Hepatocyte (in vitro differentiated cells): ENCODE measurements around the gene ACOX3. TPM values are rescaled to one million over a fixed set of nuclear protein-coding genes. Genes with fewer than 3 reads are reported as not detected.

ENCODE experiments used
- DNase-seq: peaks from one replicate; pipeline ENCODE4 v3.0.0-alpha.2; 2016; ENCODE audit warnings: low spot score
- H2AFZ ChIP-seq: fragments of 200-600 bp; sonication (generic); 2 replicates; pipeline ENCODE4 v1.6.0; 2016; ENCODE audit warnings: antibody characterized with exemption, mild to moderate bottlenecking
- H3K27ac ChIP-seq: fragments of 200-600 bp; sonication (generic); 2 replicates; pipeline ENCODE4 v1.5.1; 2016; ENCODE audit warnings: mild to moderate bottlenecking
- H3K27me3 ChIP-seq: fragments of 200-600 bp; sonication (generic); 2 replicates; pipeline ENCODE4 v1.6.1; 2016
- H3K36me3 ChIP-seq: fragments of 200-600 bp; sonication (generic); replicated peaks from 2 replicates; pipeline ENCODE4 v1.5.1; 2016; ENCODE audit warnings: low read depth; ENCODE audit not compliant: insufficient read depth
- H3K4me1 ChIP-seq: fragments of 200-600 bp; sonication (generic); 2 replicates; pipeline ENCODE4 v1.5.1; 2016; ENCODE audit warnings: mild to moderate bottlenecking, moderate library complexity; ENCODE audit not compliant: insufficient read depth
- H3K4me2 ChIP-seq: fragments of 200-600 bp; sonication (generic); 2 replicates; pipeline ENCODE4 v1.6.0; 2016
- H3K4me3 ChIP-seq: fragments of 200-600 bp; sonication (generic); 2 replicates; pipeline ENCODE4 v1.5.1; 2016; ENCODE audit warnings: mild to moderate bottlenecking
- H3K79me2 ChIP-seq: fragments of 200-600 bp; sonication (generic); 2 replicates; pipeline ENCODE4 v1.6.0; 2017; ENCODE audit warnings: mild to moderate bottlenecking
- H3K9me2 ChIP-seq: fragments of 200-600 bp; sonication (generic); replicated peaks from 2 replicates; pipeline ENCODE4 v1.6.0; 2017; ENCODE audit warnings: mild to moderate bottlenecking; ENCODE audit not compliant: insufficient read depth
- H3K9me3 ChIP-seq: fragments of 200-600 bp; sonication (generic); 2 replicates; pipeline ENCODE4 v1.5.1; 2016; ENCODE audit warnings: low read depth, mild to moderate bottlenecking
- H4K20me1 ChIP-seq: fragments of 200-600 bp; sonication (generic); 2 replicates; pipeline ENCODE4 v1.6.0; 2016; ENCODE audit warnings: mild to moderate bottlenecking; ENCODE audit not compliant: insufficient read depth, poor library complexity, severe bottlenecking
- CTCF ChIP-seq: fragments of 200-600 bp; sonication (generic); IDR thresholded peaks from 2 replicates; pipeline ENCODE4 v1.5.1; 2016; ENCODE audit warnings: antibody characterized with exemption, mild to moderate bottlenecking; ENCODE audit not compliant: poor library complexity
- EZH2 ChIP-seq: fragments of 200-600 bp; sonication (generic); IDR thresholded peaks from 2 replicates; pipeline ENCODE4 v1.6.1; 2016; ENCODE audit warnings: antibody characterized with exemption, mild to moderate bottlenecking, borderline replicate concordance
- EZH2phosphoT487 ChIP-seq: fragments of 200-600 bp; sonication (generic); IDR thresholded peaks from one replicate; pipeline ENCODE4 v1.6.1; 2018; ENCODE audit warnings: antibody characterized with exemption, mild to moderate bottlenecking, low read depth, moderate library complexity; ENCODE audit not compliant: unreplicated experiment, severe bottlenecking
- WGBS: methylation state at CpG from one replicate; pipeline ENCODE4 v1.1.6; 2016; ENCODE audit warnings: low lambda C conversion rate; ENCODE audit errors: missing lambda C conversion rate; 5-methylcytosine and 5-hydroxymethylcytosine counted together
- polyA plus RNA-seq: library from polyadenylated mRNA; unstranded; fragments of >200 nt; fragmentation: Nextera tagmentation; extraction: Ambion mirVana; gene quantifications from 2 replicates; pipeline ENCODE4 v1.2.1, GENCODE V29; 2016
- total RNA-seq: library from RNA; depleted of rRNA; stranded (reverse); fragments of >200 nt; gene quantifications from 2 replicates; pipeline ENCODE4 v1.2.3, GENCODE V29; 2014

Gene ACOX3
- total and polyA plus RNA-seq, 2 experiments from 2014 or later = 17.6 to 22.5 TPM

DNA sequence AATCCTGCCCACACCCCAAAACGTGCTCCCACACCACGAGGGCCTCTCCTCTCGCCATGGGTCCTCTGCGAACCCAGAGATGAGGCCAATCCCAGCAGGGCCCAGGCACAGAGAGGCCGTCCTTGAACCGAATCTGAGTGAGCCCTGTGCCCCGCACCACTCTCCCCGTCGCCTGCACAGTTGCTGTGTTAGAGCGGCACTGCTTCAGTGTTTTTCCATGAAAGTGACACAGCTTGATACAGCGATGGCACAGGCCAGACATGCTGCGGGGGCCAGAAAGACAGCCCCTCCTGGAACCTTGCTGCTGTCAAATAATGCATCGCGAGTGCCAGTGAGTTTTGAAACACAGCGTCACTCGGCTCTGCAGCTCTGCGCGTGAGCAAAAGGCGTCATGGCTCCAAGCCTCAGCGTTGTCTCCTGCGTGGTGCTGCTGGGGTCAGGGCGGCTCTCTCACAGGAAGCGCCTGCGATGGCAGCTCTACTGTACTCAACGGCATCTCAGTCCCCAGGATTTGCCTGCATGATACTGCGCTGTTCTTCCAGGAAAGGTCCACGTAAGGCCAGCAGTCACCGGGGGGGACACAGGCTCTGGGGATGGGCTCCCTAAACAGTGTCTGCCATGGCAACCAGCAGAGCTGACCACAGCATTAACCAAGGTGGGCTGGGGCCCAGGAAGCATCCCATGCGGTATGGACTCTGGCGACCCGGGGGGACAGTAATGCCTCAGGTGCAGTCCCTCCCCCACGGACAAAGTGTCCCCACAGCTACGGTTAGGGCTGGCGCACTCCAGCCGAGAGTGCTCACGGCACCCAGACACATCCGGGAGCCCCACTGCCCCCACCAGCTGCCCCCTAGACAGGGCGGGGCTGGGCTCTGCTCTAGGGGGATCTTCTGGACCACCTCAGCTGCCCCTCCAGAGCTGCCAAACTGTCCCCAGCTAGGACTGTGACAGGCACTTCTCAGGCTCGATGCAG, 63.1 kb downstream of the ACOX3 start:
- no peaks in the 10 kb centered on the region for H3K36me3 ChIP-seq
- WGBS = 93% methylated on average over 38 of the region's 39 CpGs
- no peaks in the 10 kb centered on the region for H3K9me3 ChIP-seq
- no peak overlapping the region for H3K4me2 ChIP-seq
- no peaks in the 10 kb centered on the region for H3K27me3 ChIP-seq
- H3K79me2 ChIP-seq = no peaks in the 10 kb centered on the region
- no peaks in the 10 kb centered on the region for H4K20me1 ChIP-seq
- no peak overlapping the region for H3K27ac ChIP-seq
- no peak overlapping the region for H3K4me3 ChIP-seq
- DNase-seq = no peak
- no peaks in the 10 kb centered on the region for H3K9me2 ChIP-seq
- TF ChIP-seq EZH2phosphoT487 = no peak
- no peak for TF ChIP-seq CTCF
- no peak for TF ChIP-seq EZH2
- no peak overlapping the region for H2AFZ ChIP-seq
- no peaks in the 10 kb centered on the region for H3K4me1 ChIP-seq

GRCh38 chr4:8376361-8377102, 64.0 kb downstream of the ACOX3 start:
- no peak overlapping the region for H3K4me2 ChIP-seq
- H3K27me3 ChIP-seq = no peaks in the 10 kb centered on the region
- no peaks in the 10 kb centered on the region for H3K79me2 ChIP-seq
- H4K20me1 ChIP-seq = no peaks in the 10 kb centered on the region
- no peaks in the 10 kb centered on the region for H3K9me3 ChIP-seq
- no peak overlapping the region for H3K27ac ChIP-seq
- DNase-seq = no peak
- WGBS = 85% methylated on average over 20 of the region's 20 CpGs
- TF ChIP-seq EZH2phosphoT487 (no peak), EZH2 (no peak), CTCF (no peak)
- H2AFZ ChIP-seq = no peak overlapping the region
- no peaks in the 10 kb centered on the region for H3K36me3 ChIP-seq
- no peak overlapping the region for H3K4me3 ChIP-seq
- no peaks in the 10 kb centered on the region for H3K9me2 ChIP-seq
- H3K4me1 ChIP-seq = no peaks in the 10 kb centered on the region

- 93% methylated on average over 46 of the region's 49 CpGs for WGBS
- TF ChIP-seq EZH2 (no peak), CTCF (no peak), EZH2phosphoT487 (no peak)
- H3K4me3 ChIP-seq = no peak overlapping the region
- H4K20me1 ChIP-seq = no peaks in the 10 kb centered on the region
- H3K4me1 ChIP-seq = no peaks in the 10 kb centered on the region
- no peak overlapping the region for H2AFZ ChIP-seq
- no peaks in the 10 kb centered on the region for H3K79me2 ChIP-seq
- no peaks in the 10 kb centered on the region for H3K27me3 ChIP-seq
- DNase-seq = no peak
- no peak overlapping the region for H3K27ac ChIP-seq
- H3K36me3 ChIP-seq = no peaks in the 10 kb centered on the region
- H3K9me3 ChIP-seq = no peaks in the 10 kb centered on the region
- no peaks in the 10 kb centered on the region for H3K9me2 ChIP-seq
- no peak overlapping the region for H3K4me2 ChIP-seq
These were observed 65.5 kb downstream of the ACOX3 start for GRCh38 chr4:8374851-8375649.
